ENCODE measurements around the gene ZBTB9.

ZBTB9 gene

GRCh38 chr6:33425668-33426577 lies 28.5 kb upstream of the ZBTB9 start:
- H3K9me2 ChIP-seq (replicated peaks; ENCODE audit: insufficient read depth, low read length) = no peaks in the 10 kb centered on the region
- peak; percentile 68 for DNase-seq
- peaks cover 24% of the 10 kb centered on the region for H3K4me1 ChIP-seq (ENCODE audit: low read length)
- H3K9ac ChIP-seq (ENCODE audit: low read length) = peak overlapping the region; percentile 61
- H4K20me1 ChIP-seq (ENCODE audit: insufficient read depth, low read length) = no peaks in the 10 kb centered on the region
- peak overlapping the region; percentile 87 for H3K4me2 ChIP-seq (ENCODE audit: low read depth, low read length)
- peak overlapping the region; percentile 80 for H3K4me3 ChIP-seq (ENCODE audit: low read length)
- peak overlapping the region; percentile 52 for H3K27ac ChIP-seq (ENCODE audit: low read length)
- TF ChIP-seq CTCF (IDR thresholded peaks at IDR 0.05; ENCODE audit: low read length) (peak; percentile 44), EZH2 (optimal IDR thresholded peaks at IDR 0.05; ENCODE audit: low read depth, low read length) (no peak), EZH2phosphoT487 (IDR thresholded peaks at IDR 0.05; ENCODE audit: low read length) (no peak)
- H3K79me2 ChIP-seq (ENCODE audit: low read length) = no peaks in the 10 kb centered on the region
- H2AFZ ChIP-seq (ENCODE audit: low read length) = peak overlapping the region; percentile 64
- H3F3A ChIP-seq (ENCODE audit: insufficient read depth, low read length) = peaks cover 28% of the 10 kb centered on the region
- H3K9me3 ChIP-seq (replicated peaks; ENCODE audit: insufficient read depth, low read length) = no peaks in the 10 kb centered on the region
- no peaks in the 10 kb centered on the region for H3K36me3 ChIP-seq (replicated peaks; ENCODE audit: insufficient read depth, low read length)
- peaks cover 34% of the 10 kb centered on the region for H3K27me3 ChIP-seq (replicated peaks; ENCODE audit: insufficient read depth, low read length)

DNA sequence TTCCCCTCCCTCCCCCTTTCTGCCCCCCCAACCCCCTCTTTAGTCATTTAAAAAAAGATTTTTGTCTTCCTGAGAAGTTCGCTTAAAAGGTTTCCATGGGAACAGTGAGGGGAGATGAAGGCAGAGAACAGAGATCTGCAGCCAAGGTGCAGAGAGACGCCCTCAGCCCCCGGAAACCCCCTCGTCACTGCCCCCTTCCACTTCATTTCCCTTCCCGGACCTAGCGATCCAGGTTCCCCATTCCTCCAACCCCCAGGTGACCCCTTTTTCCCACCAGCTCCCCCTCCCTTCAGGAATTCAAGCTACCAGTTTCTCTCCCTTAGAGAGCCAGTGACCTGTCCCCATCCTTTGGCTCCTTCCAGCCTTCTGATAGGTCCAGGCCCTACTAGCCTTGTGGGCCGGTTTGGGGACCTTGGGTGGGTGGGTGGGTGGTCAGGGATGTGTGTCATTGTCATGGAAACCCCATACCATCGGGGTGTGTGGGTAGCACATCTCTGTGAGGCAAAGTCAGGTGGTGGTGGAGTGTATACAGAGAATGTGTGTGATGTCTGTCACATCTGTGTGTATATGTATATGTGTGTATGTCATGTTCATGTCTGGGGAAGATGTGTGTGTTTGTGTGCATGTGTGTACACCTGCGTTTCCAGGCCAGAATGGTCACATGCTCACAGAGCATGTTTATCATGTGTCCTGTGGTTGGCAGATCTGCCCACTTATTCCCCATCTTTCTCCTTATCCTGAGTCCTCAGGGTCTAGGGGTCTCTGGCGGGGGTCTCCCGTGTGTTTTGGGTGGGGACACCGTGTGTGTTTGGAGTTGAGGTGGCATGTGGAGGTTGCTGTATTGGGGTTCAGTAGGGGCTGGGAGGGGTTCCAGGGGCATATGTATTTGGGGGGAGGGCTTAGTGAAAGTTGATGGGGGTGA lies 27.5 kb upstream of the ZBTB9 start:
- Histone ChIP-seq H3K27ac (ENCODE audit: low read length) (peak overlapping the region; percentile 52; the same call in 1 of the 2 replicates), H3K9me3 (replicated peaks; ENCODE audit: insufficient read depth, low read length) (no peaks in the 10 kb centered on the region), H3K4me2 (ENCODE audit: low read depth, low read length) (peak overlapping the region; percentile 90), H3K36me3 (replicated peaks; ENCODE audit: insufficient read depth, low read length) (no peaks in the 10 kb centered on the region), H3K9ac (ENCODE audit: low read length) (peak overlapping the region; percentile 61; the same call in 1 of the 2 replicates), H2AFZ (ENCODE audit: low read length) (peak overlapping the region; percentile 33), H3K4me1 (ENCODE audit: low read length) (peaks cover 28% of the 10 kb centered on the region), H3F3A (ENCODE audit: insufficient read depth, low read length) (peaks cover 28% of the 10 kb centered on the region), H3K27me3 (replicated peaks; ENCODE audit: insufficient read depth, low read length) (peaks cover 24% of the 10 kb centered on the region), H4K20me1 (ENCODE audit: insufficient read depth, low read length) (no peaks in the 10 kb centered on the region), H3K4me3 (ENCODE audit: low read length) (peak overlapping the region; percentile 80), H3K9me2 (replicated peaks; ENCODE audit: insufficient read depth, low read length) (no peaks in the 10 kb centered on the region), H3K79me2 (ENCODE audit: low read length) (no peaks in the 10 kb centered on the region)
- TF ChIP-seq EZH2phosphoT487 (IDR thresholded peaks at IDR 0.05; ENCODE audit: low read length) (no peak), EZH2 (optimal IDR thresholded peaks at IDR 0.05; ENCODE audit: low read depth, low read length) (no peak), CTCF (IDR thresholded peaks at IDR 0.05; ENCODE audit: low read length) (no peak)
- DNase-seq = no peak

- Histone ChIP-seq H4K20me1 (ENCODE audit: insufficient read depth, low read length) (no peaks in the 10 kb centered on the region), H3K4me3 (ENCODE audit: low read length) (peak overlapping the region; percentile 76), H3K9ac (ENCODE audit: low read length) (peak overlapping the region; percentile 57), H3K79me2 (ENCODE audit: low read length) (no peaks in the 10 kb centered on the region), H3K36me3 (replicated peaks; ENCODE audit: insufficient read depth, low read length) (no peaks in the 10 kb centered on the region), H3K4me1 (ENCODE audit: low read length) (peaks cover 28% of the 10 kb centered on the region), H3K9me2 (replicated peaks; ENCODE audit: insufficient read depth, low read length) (no peaks in the 10 kb centered on the region), H3F3A (ENCODE audit: insufficient read depth, low read length) (peaks cover 28% of the 10 kb centered on the region), H2AFZ (ENCODE audit: low read length) (peak overlapping the region; percentile 33), H3K9me3 (replicated peaks; ENCODE audit: insufficient read depth, low read length) (no peaks in the 10 kb centered on the region), H3K27ac (ENCODE audit: low read length) (no peak overlapping the region), H3K4me2 (ENCODE audit: low read depth, low read length) (peak overlapping the region; percentile 90), H3K27me3 (replicated peaks; ENCODE audit: insufficient read depth, low read length) (peaks cover 16% of the 10 kb centered on the region)
- TF ChIP-seq CTCF (IDR thresholded peaks at IDR 0.05; ENCODE audit: low read length) (no peak), EZH2phosphoT487 (IDR thresholded peaks at IDR 0.05; ENCODE audit: low read length) (no peak), EZH2 (optimal IDR thresholded peaks at IDR 0.05; ENCODE audit: low read depth, low read length) (no peak)
- no peak for DNase-seq
Observed at GRCh38 chr6:33427585-33428223, 26.7 kb upstream of the ZBTB9 start.
